ENCODE results near the gene DPM1. TPM values are rescaled to one million over a fixed set of nuclear protein-coding genes. Genes with fewer than 3 reads are reported as not detected.
A peak's percentile ranks its signal among the peaks of the same experiment; 100 is the strongest.

DPM1 gene
- polyA plus RNA-seq, 4 donors = 55.6 to 70.9 (median 66.6) TPM

GRCh38 chr20:50932016-50932485 is 26.3 kb downstream of the DPM1 start:
- DNase-seq (ENCODE audit: low read depth in 4 of 4, low spot score in 2 of 4) = no peak

- peak; percentile 92 to 96 (median 93) for DNase-seq (ENCODE audit: low read depth in 4 of 4, low spot score in 2 of 4)
Observed at GRCh38 chr20:50931306-50932015, 26.9 kb downstream of the DPM1 start, which contains the start of gene ADNP. Gene ADNP (minus strand): TSS chr20:50931437. CDS start chr20:50903996, 27,441 bp downstream.

DNA sequence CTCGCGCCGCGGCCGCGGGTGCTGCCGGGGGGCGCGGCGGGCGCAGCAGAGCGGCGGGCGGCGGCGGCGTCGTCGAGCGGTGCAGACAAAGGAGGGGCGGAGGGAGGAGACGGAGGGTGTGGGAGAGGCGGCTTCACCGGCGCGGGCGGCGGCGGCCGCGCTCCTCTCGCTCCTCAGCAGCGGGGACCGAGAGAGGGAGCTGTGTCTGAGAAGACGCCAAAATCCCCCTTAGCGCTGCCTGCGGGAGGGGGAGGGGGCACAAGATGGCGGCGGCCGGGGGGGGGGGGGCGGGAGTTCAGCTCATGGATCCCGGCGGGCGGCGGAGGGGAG is 27.4 kb downstream of the DPM1 start:
- DNase-seq (ENCODE audit: low read depth in 4 of 4, low spot score in 2 of 4) = no peak

DNA sequence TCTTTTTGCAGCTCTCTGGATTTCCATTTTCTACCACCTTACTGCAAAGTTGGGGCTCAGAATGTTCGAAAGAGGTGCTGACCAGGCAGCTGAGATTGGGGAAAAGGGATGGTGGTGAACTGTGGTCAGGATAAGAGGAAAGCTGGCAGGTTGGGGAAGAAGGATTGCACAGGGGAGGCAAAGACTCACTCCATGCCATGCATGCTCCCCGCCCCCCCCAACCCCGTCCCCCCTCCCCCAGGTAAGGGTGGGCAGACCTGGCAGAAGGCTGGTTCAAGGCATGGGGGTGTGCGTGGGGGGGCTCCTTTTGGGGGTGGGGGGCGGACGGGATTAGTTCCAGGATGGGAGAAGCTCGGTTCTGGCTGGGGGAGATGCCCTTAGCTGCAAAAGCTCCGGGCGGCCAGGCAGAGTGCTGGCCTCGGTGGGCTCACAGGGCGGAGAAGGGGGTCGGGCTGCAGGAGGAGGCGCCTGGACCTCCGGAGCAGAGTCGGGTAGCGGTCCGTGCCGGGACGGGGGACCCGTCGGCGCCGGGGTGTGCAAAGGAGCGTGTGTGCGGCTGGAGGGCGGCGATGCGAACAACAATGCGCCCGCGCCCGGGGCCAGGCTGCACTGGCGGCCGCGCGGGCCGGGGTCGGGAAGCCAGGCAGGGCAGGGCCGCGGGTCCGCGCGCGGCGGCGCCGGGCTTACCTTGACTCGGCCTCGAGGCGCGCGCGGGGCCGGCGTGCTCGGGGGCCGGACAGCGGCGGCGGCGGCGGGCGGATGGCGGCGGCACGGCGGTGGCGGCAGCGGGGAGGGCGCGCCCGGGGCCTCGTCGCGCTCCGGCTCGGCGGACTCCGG is 28.0 kb downstream of the DPM1 start:
- no peak for DNase-seq (ENCODE audit: low read depth in 4 of 4, low spot score in 2 of 4)

DNA sequence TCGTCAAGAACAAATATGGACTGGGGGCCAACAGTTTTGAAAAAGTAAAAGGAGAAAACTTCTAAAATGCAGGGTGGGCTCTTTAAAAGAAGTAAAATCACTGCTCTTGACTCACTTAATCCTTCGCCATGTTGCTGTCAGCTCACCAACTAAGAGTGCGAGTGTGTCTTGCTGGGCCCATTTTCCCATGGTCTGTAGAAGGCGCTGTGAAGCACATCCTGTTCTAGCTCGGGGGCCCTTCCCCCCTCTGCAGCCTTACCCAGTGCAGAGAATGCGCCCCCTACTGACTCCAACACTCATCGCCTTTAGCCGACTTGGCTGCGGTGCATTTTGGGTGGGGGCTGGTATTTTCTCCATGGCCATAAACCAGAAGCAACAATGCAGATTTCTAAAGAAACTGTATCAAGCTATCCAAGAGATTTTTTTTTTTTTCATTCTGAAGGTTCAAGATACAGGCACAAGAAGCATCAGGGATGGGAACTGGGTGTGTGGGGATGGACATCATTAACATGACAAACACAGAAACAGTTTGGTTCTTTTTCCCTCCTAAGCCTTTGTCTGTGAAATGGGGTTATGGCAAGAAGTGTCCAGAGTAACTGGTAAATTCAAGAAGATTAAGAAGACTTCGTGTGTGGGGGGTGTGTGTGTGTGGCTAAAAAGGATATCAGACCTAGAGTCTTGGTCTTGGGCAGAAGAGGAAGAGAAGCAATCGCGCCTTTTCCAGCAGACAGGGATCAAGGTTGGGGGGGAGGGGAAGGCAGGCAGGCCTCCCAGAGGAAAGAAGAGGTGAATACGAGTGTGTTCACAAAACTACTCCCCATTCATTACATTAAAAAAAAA is 28.8 kb downstream of the DPM1 start:
- peak; percentile 81 to 94 (median 87) for DNase-seq (ENCODE audit: low read depth in 4 of 4, low spot score in 2 of 4)

- no peak for DNase-seq (ENCODE audit: low read depth in 4 of 4, low spot score in 2 of 4)
Observed at GRCh38 chr20:50928469-50928868, 29.9 kb downstream of the DPM1 start.

DNA sequence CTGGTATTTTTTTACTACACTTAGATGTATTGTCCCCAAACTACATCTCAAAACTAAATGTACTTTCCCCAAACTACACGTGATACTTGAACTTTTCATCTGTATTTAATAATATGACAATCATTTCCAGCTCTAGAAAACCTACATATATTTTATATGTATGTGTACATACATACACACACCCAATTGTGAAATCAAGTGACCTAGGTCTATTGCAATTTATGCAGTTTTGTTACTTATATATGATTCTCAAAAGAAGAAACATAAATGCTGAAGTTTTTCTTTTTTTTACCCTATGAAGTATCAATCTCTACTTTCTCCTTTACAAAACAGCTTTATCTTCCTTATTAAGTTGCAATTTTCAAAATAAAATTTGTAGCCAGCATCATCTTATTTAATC is 31.8 kb downstream of the DPM1 start:
- no peak for DNase-seq (ENCODE audit: low read depth in 4 of 4, low spot score in 2 of 4)

DNA sequence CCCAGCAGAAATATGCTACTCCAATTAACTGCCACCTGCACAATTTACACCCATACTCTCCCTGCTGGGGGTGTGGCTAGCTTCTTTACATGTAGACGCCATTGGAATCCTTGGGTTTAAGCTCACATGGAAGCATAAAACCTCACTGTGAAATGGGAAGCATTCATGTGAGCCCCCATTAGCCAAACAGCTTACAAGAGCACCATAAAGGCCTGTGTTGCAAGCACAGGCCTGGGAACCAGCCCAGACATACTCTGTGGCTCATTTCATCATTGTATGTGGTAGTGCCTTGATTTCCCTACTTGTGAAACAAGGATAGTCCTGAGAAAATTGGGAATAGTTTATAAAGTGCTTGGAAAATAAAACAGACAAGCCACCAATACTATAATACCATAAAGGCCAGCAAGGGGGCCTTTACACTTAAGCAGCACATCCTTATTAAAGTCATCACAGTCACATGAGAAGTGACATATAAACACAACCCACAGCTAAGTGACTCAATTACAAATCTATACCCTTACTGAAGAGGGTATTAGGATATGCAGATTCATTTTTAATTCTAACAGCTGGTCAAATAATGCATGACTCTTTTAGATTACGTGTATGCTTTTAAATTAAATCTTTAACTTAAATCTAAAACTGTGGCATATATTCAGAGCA is 33.9 kb downstream of the DPM1 start:
- no peak for DNase-seq (ENCODE audit: low read depth in 4 of 4, low spot score in 2 of 4)

DNA sequence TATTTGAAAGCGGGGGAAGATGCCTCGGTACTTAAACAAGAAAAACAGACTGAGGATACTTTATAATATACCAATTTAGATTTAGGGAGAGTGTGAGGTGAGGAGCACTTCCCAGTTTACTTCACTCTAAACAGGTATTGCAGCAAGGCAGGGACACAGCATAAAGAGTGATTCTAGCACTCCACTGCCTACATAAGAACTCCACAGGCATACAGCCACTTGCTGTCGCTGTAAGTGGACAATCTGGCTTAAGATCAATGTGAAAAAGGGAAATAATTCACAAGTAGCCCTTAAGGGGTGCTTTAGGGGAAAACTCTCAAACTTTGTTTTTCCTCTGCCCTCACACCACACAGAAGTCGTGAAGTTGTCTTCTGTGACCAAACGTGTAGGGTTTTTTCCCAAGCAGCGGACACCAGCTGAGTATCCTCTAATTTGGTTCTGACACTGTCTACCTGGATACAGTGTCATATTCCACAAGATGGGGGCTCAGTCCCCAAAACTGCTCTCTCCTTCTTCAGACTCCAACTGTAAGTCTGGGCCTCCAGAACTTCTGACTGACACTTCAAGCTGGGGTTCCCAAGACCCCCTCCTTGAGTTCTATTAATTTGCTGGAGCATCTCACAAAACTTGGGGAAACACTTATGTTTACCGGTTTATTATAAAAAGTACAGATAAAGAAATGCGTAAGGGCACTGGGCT is 36.4 kb downstream of the DPM1 start:
- no peak for DNase-seq (ENCODE audit: low read depth in 4 of 4, low spot score in 2 of 4)

- DNase-seq (ENCODE audit: low read depth in 4 of 4, low spot score in 2 of 4) = no peak
Observed at GRCh38 chr20:50920997-50921396, 37.3 kb downstream of the DPM1 start.

GRCh38 chr20:50919567-50919966 is 38.8 kb downstream of the DPM1 start:
- DNase-seq (ENCODE audit: low read depth in 4 of 4, low spot score in 2 of 4) = no peak

DNA sequence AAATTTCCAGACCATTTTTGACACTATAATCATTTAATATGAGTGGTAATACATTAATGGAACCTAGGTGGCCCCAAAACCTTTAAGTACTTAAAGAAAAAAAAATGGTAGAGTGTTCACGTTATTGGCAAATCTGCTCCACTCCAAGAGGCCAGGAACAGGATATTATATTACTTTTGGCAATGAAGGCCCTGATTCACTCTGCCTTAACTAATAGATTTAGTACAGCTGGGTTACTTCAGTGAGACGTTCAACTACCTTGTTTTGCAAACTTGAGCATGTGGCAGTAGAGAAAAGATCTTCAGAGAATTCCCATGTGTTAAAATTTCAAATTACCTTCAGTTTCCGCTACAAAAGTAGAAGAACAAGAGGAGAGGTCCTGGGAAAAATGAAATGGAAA is 39.9 kb downstream of the DPM1 start:
- no peak for DNase-seq (ENCODE audit: low read depth in 4 of 4, low spot score in 2 of 4)

DNA sequence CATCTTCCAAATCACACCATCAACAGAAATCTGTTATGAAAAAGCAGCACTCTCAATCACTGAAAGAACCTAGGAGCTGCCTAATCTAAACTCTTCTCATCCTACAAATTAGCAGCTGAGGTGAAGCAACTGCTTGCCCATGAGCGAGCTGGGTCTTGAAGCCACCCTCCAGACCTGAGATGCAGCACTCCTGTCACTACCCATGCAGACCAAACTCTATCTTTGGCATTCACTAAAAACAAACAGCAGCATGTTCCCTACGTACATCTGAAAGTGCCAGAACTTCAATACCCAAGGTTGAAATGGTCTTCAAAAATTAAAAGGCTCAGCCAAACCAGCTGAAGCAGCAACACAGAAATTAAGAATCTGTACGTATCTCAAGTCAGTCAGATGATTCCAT is 41.4 kb downstream of the DPM1 start:
- DNase-seq (ENCODE audit: low read depth in 4 of 4, low spot score in 2 of 4) = no peak

DNA sequence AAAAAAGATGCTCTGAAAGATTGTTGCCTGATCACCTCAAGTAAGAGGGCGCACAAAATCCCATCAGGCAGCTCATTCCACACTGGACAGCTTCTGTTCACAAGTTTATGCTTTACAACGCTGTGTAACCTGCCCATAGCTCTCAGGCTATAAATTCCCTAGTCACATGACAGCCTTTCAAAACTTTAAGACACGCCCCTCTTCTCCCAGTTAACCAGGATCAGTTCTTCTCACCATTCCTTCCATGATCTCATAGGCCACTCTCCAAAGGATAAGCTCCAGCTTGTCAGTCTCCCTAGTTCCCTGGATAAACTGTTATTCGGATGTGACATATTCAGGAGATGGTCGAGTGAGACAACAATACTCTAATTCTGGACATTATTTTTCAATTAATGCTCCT is 42.1 kb downstream of the DPM1 start:
- DNase-seq (ENCODE audit: low read depth in 4 of 4, low spot score in 2 of 4) = no peak

DNA sequence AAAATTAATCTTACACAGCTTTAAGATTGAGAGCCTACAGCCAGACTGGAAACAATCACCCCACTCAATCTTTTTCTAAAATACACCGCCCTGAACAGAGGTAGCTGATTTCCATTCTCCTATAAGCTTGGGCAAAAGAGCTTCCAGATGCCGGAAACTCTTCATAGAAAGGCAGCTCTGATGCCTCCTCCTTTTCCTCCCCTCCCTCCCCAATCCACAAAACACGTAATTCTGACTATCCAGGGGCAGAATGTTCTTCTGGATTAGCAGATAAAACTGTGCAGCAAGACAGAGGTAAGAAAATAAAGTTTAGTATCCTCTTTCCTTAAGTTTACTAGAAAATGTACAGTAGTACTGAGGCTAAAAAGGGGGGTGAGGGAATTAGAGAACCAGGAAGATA is 42.9 kb downstream of the DPM1 start:
- no peak for DNase-seq (ENCODE audit: low read depth in 4 of 4, low spot score in 2 of 4)

GRCh38 chr20:50913690-50914375 is 44.5 kb downstream of the DPM1 start:
- no peak for DNase-seq (ENCODE audit: low read depth in 4 of 4, low spot score in 2 of 4)

- no peak for DNase-seq (ENCODE audit: low read depth in 4 of 4, low spot score in 2 of 4)
Observed at GRCh38 chr20:50911716-50912115, 46.6 kb downstream of the DPM1 start.

GRCh38 chr20:50911030-50911429 is 47.3 kb downstream of the DPM1 start:
- DNase-seq (ENCODE audit: low read depth in 4 of 4, low spot score in 2 of 4) = no peak

DNA sequence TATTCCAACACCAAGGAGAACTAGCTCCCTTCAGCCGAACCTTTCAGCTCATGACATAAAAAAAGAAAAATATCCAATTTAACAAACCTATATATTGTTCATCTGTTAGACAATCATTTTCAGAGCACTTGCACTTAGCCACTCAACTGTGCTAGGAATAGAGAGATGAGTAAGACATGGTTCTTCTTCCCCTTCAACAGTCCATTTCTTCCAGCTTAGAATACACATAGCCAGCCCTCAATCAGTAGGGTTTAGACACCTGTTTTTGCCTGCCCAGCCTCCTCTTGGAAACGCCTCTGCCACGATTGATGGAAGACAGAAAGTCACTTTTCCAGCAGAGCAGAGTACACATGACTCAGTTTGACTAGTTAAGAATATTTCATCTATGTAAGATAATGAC is 48.9 kb downstream of the DPM1 start:
- no peak for DNase-seq (ENCODE audit: low read depth in 4 of 4, low spot score in 2 of 4)

All from left renal cortex interstitium (tissue), 4 donors.